Right renal pelvis (tissue), 4 donors: ENCODE data around the gene NEMP1. TPM values are rescaled to one million over a fixed set of nuclear protein-coding genes. Genes with fewer than 3 reads are reported as not detected.

ENCODE experiments used
- DNase-seq, 4 donors: peaks; one replicate each; pipeline ENCODE4 v3.0.0-alpha.2; 2013; ENCODE audit warnings: low read depth in 4 of 4, low spot score in 3 of 4, missing footprints in 1 of 4
- polyA plus RNA-seq, 4 donors: library from polyadenylated mRNA; unstranded; fragments of 120-200 nt; gene quantifications; one replicate each; pipeline ENCODE4 v1.2.1, GENCODE V29; 2013; ENCODE audit not compliant: insufficient read length in 4 of 4

The NEMP1 gene
- polyA plus RNA-seq, 4 donors: 21.3 to 25.9 (median 25.3) TPM

- no peak for DNase-seq
Measured at GRCh38 chr12:57107456-57108155, 29.0 kb upstream of the NEMP1 start.

GRCh38 chr12:57106021-57106708 lies 27.6 kb upstream of the NEMP1 start:
- DNase-seq: no peak

GRCh38 chr12:57105011-57105753 lies 26.6 kb upstream of the NEMP1 start:
- no peak for DNase-seq

GRCh38 chr12:57104292-57104910 lies 25.8 kb upstream of the NEMP1 start:
- no peak for DNase-seq

- DNase-seq: no peak
Measured at GRCh38 chr12:57103856-57104255, 25.3 kb upstream of the NEMP1 start.

GRCh38 chr12:57101892-57102695 lies 23.5 kb upstream of the NEMP1 start:
- DNase-seq: no peak

GRCh38 chr12:57099766-57100165 lies 21.2 kb upstream of the NEMP1 start:
- DNase-seq: no peak

- DNase-seq: no peak
Measured at GRCh38 chr12:57099047-57099714, 20.6 kb upstream of the NEMP1 start.

- no peak for DNase-seq
Measured at GRCh38 chr12:57098546-57098945, 20.0 kb upstream of the NEMP1 start.

- DNase-seq: no peak
Measured at GRCh38 chr12:57097554-57097835, 18.9 kb upstream of the NEMP1 start.

- DNase-seq: no peak
Measured at GRCh38 chr12:57096748-57097553, 18.4 kb upstream of the NEMP1 start.

- DNase-seq: no peak
Measured at GRCh38 chr12:57096099-57096572, 17.5 kb upstream of the NEMP1 start.

GRCh38 chr12:57095440-57095839 lies 16.8 kb upstream of the NEMP1 start:
- DNase-seq: no peak

GRCh38 chr12:57094208-57095160 lies 15.9 kb upstream of the NEMP1 start:
- DNase-seq: no peak

- DNase-seq: peak in 1 of 4 donors; percentile 45
Measured at GRCh38 chr12:57093415-57094207, 15.0 kb upstream of the NEMP1 start.

- DNase-seq: no peak
Measured at GRCh38 chr12:57092876-57093414, 14.4 kb upstream of the NEMP1 start.

- no peak for DNase-seq
Measured at GRCh38 chr12:57092529-57092862, 13.9 kb upstream of the NEMP1 start.
